Thyroid gland (tissue), 4 donors: ENCODE data around the gene OR9Q2.

Experiments used
- POLR2A ChIP-seq, 2 donors: fragments of 450-650 bp; IDR thresholded peaks; one replicate each; pipeline ENCODE4 v1.6.1; 2017; ENCODE audit warnings: antibody characterized with exemption in 2 of 2, mild to moderate bottlenecking in 2 of 2, moderate library complexity in 1 of 2
- TF ChIP-seq, protein P1 (sequence below), 6 experiments: fragments of 200-600 bp in 3 of 6; fragments of 450-650 bp in 3 of 6; sonication (generic) in 3 of 6; IDR thresholded peaks; one replicate each; pipeline ENCODE4 v1.5.1; 2016 to 2019; ENCODE audit warnings: antibody characterized with exemption in 6 of 6, mild to moderate bottlenecking in 2 of 6, inconsistent platforms in 1 of 6, moderate library complexity in 1 of 6

DNA sequence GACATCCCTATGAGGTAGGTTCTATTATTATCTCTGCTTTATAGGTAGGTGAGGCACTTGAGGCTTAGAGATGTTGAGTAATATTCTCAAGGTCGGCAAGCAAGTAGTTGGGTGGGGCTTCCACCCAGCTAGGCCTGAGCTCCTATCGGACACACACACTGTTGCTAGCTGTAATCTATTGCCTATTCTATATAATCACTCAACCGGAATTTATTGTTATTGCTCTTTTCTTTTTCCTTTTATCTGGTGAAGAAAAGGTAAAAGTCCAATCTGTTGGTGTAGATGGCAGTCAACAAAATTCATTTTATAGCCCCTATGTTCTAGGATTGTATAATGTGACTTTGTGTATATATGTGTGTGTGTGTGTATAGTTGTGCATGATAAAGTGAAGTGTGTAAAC, 3.4 kb downstream of the OR9Q2 start:
- TF ChIP-seq, protein P1, sequence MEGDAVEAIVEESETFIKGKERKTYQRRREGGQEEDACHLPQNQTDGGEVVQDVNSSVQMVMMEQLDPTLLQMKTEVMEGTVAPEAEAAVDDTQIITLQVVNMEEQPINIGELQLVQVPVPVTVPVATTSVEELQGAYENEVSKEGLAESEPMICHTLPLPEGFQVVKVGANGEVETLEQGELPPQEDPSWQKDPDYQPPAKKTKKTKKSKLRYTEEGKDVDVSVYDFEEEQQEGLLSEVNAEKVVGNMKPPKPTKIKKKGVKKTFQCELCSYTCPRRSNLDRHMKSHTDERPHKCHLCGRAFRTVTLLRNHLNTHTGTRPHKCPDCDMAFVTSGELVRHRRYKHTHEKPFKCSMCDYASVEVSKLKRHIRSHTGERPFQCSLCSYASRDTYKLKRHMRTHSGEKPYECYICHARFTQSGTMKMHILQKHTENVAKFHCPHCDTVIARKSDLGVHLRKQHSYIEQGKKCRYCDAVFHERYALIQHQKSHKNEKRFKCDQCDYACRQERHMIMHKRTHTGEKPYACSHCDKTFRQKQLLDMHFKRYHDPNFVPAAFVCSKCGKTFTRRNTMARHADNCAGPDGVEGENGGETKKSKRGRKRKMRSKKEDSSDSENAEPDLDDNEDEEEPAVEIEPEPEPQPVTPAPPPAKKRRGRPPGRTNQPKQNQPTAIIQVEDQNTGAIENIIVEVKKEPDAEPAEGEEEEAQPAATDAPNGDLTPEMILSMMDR (IDR thresholded peaks at IDR 0.05): no peak
- TF ChIP-seq POLR2A (IDR thresholded peaks at IDR 0.05): no peak
